Stimulated activated effector memory CD8-positive, alpha-beta T cell treated with anti-CD3 and anti-CD28 coated beads, Interleukin-12 subunit alpha, Interleukin-12 subunit beta, amount 100 ng/mL, for 72 hours (primary cell): ENCODE data around the gene EFNA4.

Experiments used
- ATAC-seq: fragments of 150-1000 bp; cut with Tn5 transposase; 2 replicates; pipeline ENCODE4 v1.10.0; 2021
- DNase-seq, 2 donors: peaks; one replicate each; pipeline ENCODE4 v3.0.0; 2021 to 2022; ENCODE audit warnings: low spot score in 2 of 2
- H3K27ac Mint-ChIP-seq: one replicate; pipeline ENCODE4 v1.8.0; 2022; ENCODE audit warnings: mild to moderate bottlenecking, mixed read lengths
- H3K36me3 Mint-ChIP-seq: one replicate; pipeline ENCODE4 v1.8.0; 2022; ENCODE audit warnings: mild to moderate bottlenecking, mixed read lengths
- H3K4me1 Mint-ChIP-seq: one replicate; pipeline ENCODE4 v1.8.0; 2022; ENCODE audit warnings: mixed read lengths
- H3K4me3 Mint-ChIP-seq: one replicate; pipeline ENCODE4 v1.8.0; 2022; ENCODE audit warnings: mild to moderate bottlenecking, mixed read lengths
- H3K9me3 Mint-ChIP-seq: one replicate; pipeline ENCODE4 v1.8.0; 2022; ENCODE audit warnings: mixed read lengths

EFNA4 gene

GRCh38 chr1:155063550-155064110, at the start of gene EFNA4:
Gene EFNA4 (plus strand): TSS chr1:155063740. CDS start chr1:155063824, 84 bp downstream.
- Mint-ChIP-seq H3K36me3 (peaks cover 24% of the 10 kb centered on the region), H3K9me3 (no peaks in the 10 kb centered on the region), H3K4me3 (peak within 1 kb of the TSS; percentile 73), H3K27ac (peak within 1 kb of the TSS; percentile 71), H3K4me1 (peaks cover 36% of the 10 kb centered on the region)
- peak; percentile 86 for ATAC-seq
- DNase-seq, result peak; percentile 56 to 88

GRCh38 chr1:155014709-155015508, 48.6 kb upstream of the EFNA4 start:
- no peak for DNase-seq
- H3K9me3 Mint-ChIP-seq, result no peaks in the 10 kb centered on the region
- ATAC-seq, result no peak
- no peak overlapping the region for H3K4me3 Mint-ChIP-seq
- no peak overlapping the region for H3K27ac Mint-ChIP-seq
- peaks cover 66% of the 10 kb centered on the region for H3K4me1 Mint-ChIP-seq
- peaks cover 53% of the 10 kb centered on the region for H3K36me3 Mint-ChIP-seq

- Mint-ChIP-seq H3K36me3 (peaks cover 61% of the 10 kb centered on the region), H3K4me3 (no peak overlapping the region), H3K4me1 (peaks cover 60% of the 10 kb centered on the region), H3K9me3 (no peaks in the 10 kb centered on the region), H3K27ac (peak overlapping the region; percentile 78)
- ATAC-seq, result no peak
- no peak for DNase-seq
Measured at GRCh38 chr1:155015527-155016230, 47.9 kb upstream of the EFNA4 start.

GRCh38 chr1:155016231-155016831, 47.2 kb upstream of the EFNA4 start:
- Mint-ChIP-seq H3K9me3 (no peaks in the 10 kb centered on the region), H3K4me3 (peak overlapping the region; percentile 52), H3K27ac (peak overlapping the region; percentile 78), H3K36me3 (peaks cover 64% of the 10 kb centered on the region), H3K4me1 (peaks cover 54% of the 10 kb centered on the region)
- no peak for DNase-seq
- ATAC-seq, result no peak

GRCh38 chr1:155017041-155017945, 46.2 kb upstream of the EFNA4 start:
- Mint-ChIP-seq H3K4me3 (peak overlapping the region; percentile 52), H3K9me3 (no peaks in the 10 kb centered on the region), H3K36me3 (peaks cover 64% of the 10 kb centered on the region), H3K4me1 (peaks cover 54% of the 10 kb centered on the region), H3K27ac (peak overlapping the region; percentile 78)
- DNase-seq (peak; percentile 81 to 93), ATAC-seq (peak; percentile 95)

- Mint-ChIP-seq H3K36me3 (peaks cover 67% of the 10 kb centered on the region), H3K4me1 (peaks cover 51% of the 10 kb centered on the region), H3K27ac (peak overlapping the region; percentile 78), H3K4me3 (peak overlapping the region; percentile 52), H3K9me3 (no peaks in the 10 kb centered on the region)
- ATAC-seq, result peak; percentile 1
- DNase-seq, result no peak
Measured at GRCh38 chr1:155017946-155018316, 45.6 kb upstream of the EFNA4 start.

GRCh38 chr1:155018617-155019348, 44.8 kb upstream of the EFNA4 start:
- Mint-ChIP-seq H3K4me3 (no peak overlapping the region), H3K36me3 (peaks cover 63% of the 10 kb centered on the region), H3K9me3 (no peaks in the 10 kb centered on the region), H3K4me1 (peaks cover 43% of the 10 kb centered on the region), H3K27ac (peak overlapping the region; percentile 65)
- ATAC-seq (no peak), DNase-seq (no peak)

GRCh38 chr1:155019377-155020245, 43.9 kb upstream of the EFNA4 start:
- Mint-ChIP-seq H3K4me1 (peaks cover 40% of the 10 kb centered on the region), H3K4me3 (no peak overlapping the region), H3K27ac (peak overlapping the region; percentile 65), H3K9me3 (no peaks in the 10 kb centered on the region), H3K36me3 (peaks cover 57% of the 10 kb centered on the region)
- DNase-seq, result no peak
- no peak for ATAC-seq

GRCh38 chr1:155022136-155022926, 41.2 kb upstream of the EFNA4 start:
- Mint-ChIP-seq H3K36me3 (peaks cover 31% of the 10 kb centered on the region), H3K9me3 (no peaks in the 10 kb centered on the region), H3K4me3 (no peak overlapping the region), H3K4me1 (peaks cover 24% of the 10 kb centered on the region), H3K27ac (peak overlapping the region; percentile 15)
- DNase-seq (no peak), ATAC-seq (no peak)

GRCh38 chr1:155022927-155023236, 40.7 kb upstream of the EFNA4 start:
- ATAC-seq (no peak), DNase-seq (no peak)
- Mint-ChIP-seq H3K9me3 (no peaks in the 10 kb centered on the region), H3K4me3 (no peak overlapping the region), H3K36me3 (peaks cover 31% of the 10 kb centered on the region), H3K27ac (no peak overlapping the region), H3K4me1 (peaks cover 20% of the 10 kb centered on the region)

GRCh38 chr1:155023627-155024026, 39.9 kb upstream of the EFNA4 start:
- Mint-ChIP-seq H3K36me3 (peaks cover 29% of the 10 kb centered on the region), H3K9me3 (no peaks in the 10 kb centered on the region), H3K4me3 (no peak overlapping the region), H3K27ac (no peak overlapping the region), H3K4me1 (peaks cover 15% of the 10 kb centered on the region)
- DNase-seq (no peak), ATAC-seq (no peak)

- no peak for DNase-seq
- Mint-ChIP-seq H3K36me3 (peaks cover 22% of the 10 kb centered on the region), H3K27ac (no peak overlapping the region), H3K4me3 (no peak overlapping the region), H3K9me3 (no peaks in the 10 kb centered on the region), H3K4me1 (peaks cover 8% of the 10 kb centered on the region)
- no peak for ATAC-seq
Measured at GRCh38 chr1:155024315-155024714, 39.2 kb upstream of the EFNA4 start.

- peaks cover 5% of the 10 kb centered on the region for H3K36me3 Mint-ChIP-seq
Measured at GRCh38 chr1:155026154-155026553, 37.4 kb upstream of the EFNA4 start.

More at GRCh38 chr1:155026154-155026553, 37.4 kb upstream of the EFNA4 start:
- Mint-ChIP-seq H3K4me3 (no peak overlapping the region), H3K4me1 (no peaks in the 10 kb centered on the region), H3K27ac (no peak overlapping the region), H3K9me3 (no peaks in the 10 kb centered on the region)
- no peak for DNase-seq
- ATAC-seq, result no peak
